ENCODE results near the gene SLC6A1. TPM values are rescaled to one million over a fixed set of nuclear protein-coding genes. Genes with fewer than 3 reads are reported as not detected.

Gene SLC6A1
- total RNA-seq, 1 experiment from 2014 or later: not detected

- 0 out of 6 replicates have a peak, but pooled peaks of 2 of the 3 experiments have one; percentile 9 to 11 for TF ChIP-seq CTCF (IDR thresholded peaks at IDR 0.05 in 2 of 3, conservative IDR thresholded peaks at IDR 0.05 in 1 of 3; ENCODE audit: borderline replicate concordance in 1 of 3, insufficient read depth in 1 of 3, low read depth in 2 of 3, low read length in 2 of 3)
- TF ChIP-seq CBX3 (IDR thresholded peaks at IDR 0.05; ENCODE audit: low read depth): no peak
- CTCF ChIA-PET: no interaction called here
- H3K27ac ChIP-seq (ENCODE audit: low read depth, low read length): no peak overlapping the region
Observed at GRCh38 chr3:11045536-11045935, 53.0 kb downstream of the SLC6A1 start.

GRCh38 chr3:11047500-11047899 is 55.0 kb downstream of the SLC6A1 start:
- no peak for DNase-seq (ENCODE audit: low read depth, low spot score)
- CTCF ChIA-PET: interaction anchor here (0.9 to 1.4 kb wide), 2 partner anchors 13 to 14 kb away, joined by 3 read pairs; no protein-coding TSS in a partner anchor
- TF ChIP-seq MAX (IDR thresholded peaks at IDR 0.05) (no peak), POLR2A (IDR thresholded peaks at IDR 0.05; ENCODE audit: borderline replicate concordance, extremely low read depth, insufficient read depth, insufficient read length) (no peak), ELF1 (IDR thresholded peaks at IDR 0.05; ENCODE audit: borderline replicate concordance, low read depth) (no peak), ZBTB33 (IDR thresholded peaks at IDR 0.05; ENCODE audit: extremely low read depth, insufficient replicate concordance, low read length) (no peak), ZFX (IDR thresholded peaks at IDR 0.05) (no peak), FOSL1 (IDR thresholded peaks at IDR 0.05; ENCODE audit: low read depth) (no peak), EZH2 (IDR thresholded peaks at IDR 0.05) (no peak), REST (IDR thresholded peaks at IDR 0.05; ENCODE audit: low read depth) (no peak), JUND (IDR thresholded peaks at IDR 0.05) (no peak), EGR1 (IDR thresholded peaks at IDR 0.05; ENCODE audit: low read depth) (no peak), RAD21 (IDR thresholded peaks at IDR 0.05; ENCODE audit: low read depth) (no peak), CEBPB (IDR thresholded peaks at IDR 0.05; ENCODE audit: low read depth) (no peak)

More at GRCh38 chr3:11045536-11045935, 53.0 kb downstream of the SLC6A1 start:
- no TSS peak for BruUV-seq (replicated peaks)
- Histone ChIP-seq H3K79me2 (ENCODE audit: insufficient read depth, low read length) (no peaks in the 10 kb centered on the region), H2AFZ (ENCODE audit: low read depth, low read length, poor library complexity, severe bottlenecking) (no peak overlapping the region), H3K4me3 (replicated peaks in 1 of 2; ENCODE audit: low read depth in 1 of 2, low read length in 2 of 2) (no peak overlapping the region), H3K9ac (ENCODE audit: low read length) (no peak overlapping the region), H3K4me2 (ENCODE audit: low read length) (no peak overlapping the region), H3K4me1 (ENCODE audit: control insufficient read depth in 1 of 2, insufficient read depth in 2 of 2, low read length in 2 of 2) (no peaks in the 10 kb centered on the region), H3K27me3 (ENCODE audit: insufficient read depth, low read length) (peaks cover 23% of the 10 kb centered on the region; the same call in 1 of the 2 replicates), H3K36me3 (ENCODE audit: control insufficient read depth in 1 of 2, insufficient read depth in 2 of 2, low read length in 2 of 2) (no peaks in the 10 kb centered on the region), H3K9me3 (ENCODE audit: control insufficient read depth in 1 of 2, insufficient read depth in 1 of 2, low read depth in 1 of 2, low read length in 2 of 2) (no peaks in the 10 kb centered on the region), H3K9me2 (ENCODE audit: insufficient read depth) (no peaks in the 10 kb centered on the region), H4K20me1 (ENCODE audit: insufficient read depth) (no peaks in the 10 kb centered on the region)
- POLR2A ChIA-PET: no interaction called here
- RAD21 ChIA-PET (ENCODE audit: low non-redundant PET in 1 of 2, low total read pairs in 2 of 2, uncharacterized antibody in 2 of 2, unreplicated experiment in 2 of 2): no interaction called here
- ATAC-seq (no peak), DNase-seq (ENCODE audit: low read depth, low spot score) (no peak)
- intact Hi-C loops (cut with micrococcal nuclease): no loop called here

More at GRCh38 chr3:11047500-11047899, 55.0 kb downstream of the SLC6A1 start:
- Histone ChIP-seq H3K36me3 (ENCODE audit: control insufficient read depth in 1 of 2, insufficient read depth in 2 of 2, low read length in 2 of 2) (no peaks in the 10 kb centered on the region), H3K9ac (ENCODE audit: low read length) (no peak overlapping the region), H4K20me1 (ENCODE audit: insufficient read depth) (no peaks in the 10 kb centered on the region), H3K27ac (ENCODE audit: low read depth, low read length) (no peak overlapping the region), H3K4me3 (replicated peaks in 1 of 2; ENCODE audit: low read depth in 1 of 2, low read length in 2 of 2) (no peak overlapping the region), H3K27me3 (ENCODE audit: insufficient read depth, low read length) (peaks cover 29% of the 10 kb centered on the region), H3K4me2 (ENCODE audit: low read length) (no peak overlapping the region), H3K79me2 (ENCODE audit: insufficient read depth, low read length) (no peaks in the 10 kb centered on the region), H2AFZ (ENCODE audit: low read depth, low read length, poor library complexity, severe bottlenecking) (no peak overlapping the region), H3K9me3 (ENCODE audit: control insufficient read depth in 1 of 2, insufficient read depth in 1 of 2, low read depth in 1 of 2, low read length in 2 of 2) (no peaks in the 10 kb centered on the region), H3K4me1 (ENCODE audit: control insufficient read depth in 1 of 2, insufficient read depth in 2 of 2, low read length in 2 of 2) (no peaks in the 10 kb centered on the region), H3K9me2 (ENCODE audit: insufficient read depth) (no peaks in the 10 kb centered on the region)
- RAD21 ChIA-PET (ENCODE audit: low non-redundant PET in 1 of 2, low total read pairs in 2 of 2, uncharacterized antibody in 2 of 2, unreplicated experiment in 2 of 2): no interaction called here
- intact Hi-C loops (cut with micrococcal nuclease): no loop called here
- ATAC-seq: no peak
- POLR2A ChIA-PET: no interaction called here
- no TSS peak for BruUV-seq (replicated peaks)

All from HCT116 (cell line).